Left ventricle myocardium superior (tissue), 1 donor: ENCODE measurements around the gene TMSB15C. TPM values are rescaled to one million over a fixed set of nuclear protein-coding genes. Genes with fewer than 3 reads are reported as not detected.
A peak's percentile ranks its signal among the peaks of the same experiment; 100 is the strongest.
"Not testable (repeated sequence)": the region's sequence is repeated elsewhere in the genome, so short reads cannot be mapped to it uniquely, and the experiment has no call there.

Experiments used
- ATAC-seq: fragments of 200-7000 bp; cut with Tn5 transposase; one replicate; pipeline ENCODE4 v1.9.1; 2020; ENCODE audit warnings: mild to moderate bottlenecking, moderate library complexity
- DNase-seq: peaks from one replicate; pipeline ENCODE4 v3.0.0-alpha.2; 2020
- intact Hi-C: fragments of 100-400 bp; cut with micrococcal nuclease; formaldehyde crosslinking; loops from one replicate; pipeline ENCODE4 v1.11.0; 2022
- long read RNA-seq: library from polyadenylated mRNA; unstranded; transcript quantifications from one replicate; pipeline ENCODE4 v2.0.0, GENCODE V29; 2021
- total RNA-seq: library from RNA; stranded (reverse); fragmentation: NEBNext Ultra II Directional; extraction: Animal tissue kit (Norgen Biotek cat#: 25700); gene quantifications from one replicate; pipeline ENCODE4 v1.2.1, GENCODE V29; 2021
- donor health status: DM: no; HTN: yes; CAD: no; lungs with severe emphysema.

The TMSB15C gene
- total RNA-seq = 0.10 TPM
- long read RNA-seq = 0 reads

DNA sequence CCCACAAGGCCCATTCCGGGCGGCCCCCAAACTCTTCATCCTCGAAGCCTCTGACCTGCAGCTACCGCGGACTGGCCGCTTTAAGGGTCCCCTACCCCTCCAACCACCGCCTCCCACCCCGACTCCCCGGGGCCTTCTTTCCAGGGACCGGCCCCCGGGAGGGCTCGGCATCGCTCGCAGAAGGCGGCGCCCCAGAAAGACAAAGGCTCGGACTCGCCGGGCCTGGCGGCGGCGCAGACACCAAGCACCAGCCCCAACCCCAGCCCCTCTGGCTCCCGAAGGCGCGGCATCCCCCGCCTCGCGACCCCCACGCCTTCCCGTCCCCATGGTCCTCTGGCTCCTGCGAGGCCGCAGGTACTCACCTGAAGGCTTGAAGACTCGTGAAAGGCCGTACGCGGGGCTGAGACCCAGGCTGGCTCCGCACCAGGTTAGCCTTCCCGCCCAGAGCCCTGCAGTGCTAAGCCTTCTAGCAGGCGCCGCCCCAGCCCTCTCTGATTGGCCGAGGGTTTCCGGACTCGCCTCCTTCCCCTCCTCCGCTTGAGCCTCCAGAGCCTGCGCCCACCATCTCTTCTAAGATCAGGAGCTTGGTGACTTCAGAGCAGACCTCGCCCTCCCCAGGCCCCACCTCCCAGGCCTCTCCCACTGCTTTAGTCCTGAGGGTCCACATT is at the start of gene TMSB15C:
Gene TMSB15C (minus strand): TSS at position 459 of the 668 bp plus-strand sequence.
- DNase-seq, intact Hi-C loops: not testable (repeated sequence)
- ATAC-seq = peak; percentile 93

DNA sequence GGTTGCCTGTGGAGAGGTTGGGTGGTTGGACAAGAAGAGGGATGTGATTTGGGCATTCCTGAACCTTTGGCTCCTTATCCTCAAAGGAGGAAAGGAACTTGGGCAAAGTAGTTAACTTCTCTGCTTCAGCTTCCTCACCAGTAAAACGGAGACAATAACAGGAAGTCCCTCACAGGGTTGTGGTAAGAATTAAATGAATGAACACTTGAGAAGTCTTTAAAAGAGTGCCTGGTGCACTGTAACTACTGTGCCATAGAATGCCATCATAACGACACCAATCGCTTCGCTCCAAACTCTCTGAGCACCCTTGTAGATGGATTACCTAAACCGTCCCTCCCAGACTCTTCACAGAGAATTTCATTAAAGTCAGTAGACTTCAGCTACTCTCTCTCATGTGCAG is 46.8 kb upstream of the TMSB15C start:
- no peak for DNase-seq
- intact Hi-C loops = no loop called here
- no peak for ATAC-seq

DNA sequence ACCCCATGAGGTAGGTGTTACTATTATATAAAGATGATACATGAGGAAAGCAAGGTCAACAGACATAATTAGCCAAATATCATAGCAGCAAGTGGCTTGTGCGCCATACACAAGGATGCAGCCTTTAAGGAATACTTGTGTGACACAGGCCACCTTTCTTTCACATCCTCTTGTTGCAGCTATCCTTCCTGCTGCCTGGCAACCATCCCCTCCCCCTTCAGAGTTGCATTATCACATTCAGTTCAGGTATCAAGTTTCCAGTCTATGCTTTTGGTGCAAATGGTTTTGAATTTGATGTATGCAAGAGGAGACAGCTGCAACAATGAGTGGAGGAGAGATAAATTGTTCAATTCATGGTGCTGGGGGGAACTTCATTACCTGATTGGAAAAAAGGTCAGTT is 42.7 kb upstream of the TMSB15C start:
- ATAC-seq (no peak), DNase-seq (no peak)
- intact Hi-C loops = no loop called here

DNA sequence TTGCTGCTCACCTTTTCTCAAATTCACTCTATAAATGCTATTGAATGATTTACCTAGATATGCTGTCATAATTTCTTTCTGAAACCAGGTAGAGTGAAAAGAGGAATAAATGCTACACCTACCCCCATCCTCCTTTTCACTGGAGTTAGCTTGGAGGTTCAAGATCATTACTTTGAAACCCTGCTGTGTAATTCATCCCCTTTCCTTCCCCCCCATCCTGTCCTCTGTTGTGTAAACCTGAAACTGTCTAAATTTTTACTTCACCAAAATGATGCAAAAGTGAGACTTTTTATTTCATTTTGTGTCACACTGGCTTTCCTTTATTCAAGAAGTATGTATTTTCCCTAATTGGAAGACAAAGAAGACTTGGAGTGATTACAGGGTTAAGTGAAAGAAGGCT is 41.7 kb upstream of the TMSB15C start:
- intact Hi-C loops = no loop called here
- no peak for ATAC-seq

DNA sequence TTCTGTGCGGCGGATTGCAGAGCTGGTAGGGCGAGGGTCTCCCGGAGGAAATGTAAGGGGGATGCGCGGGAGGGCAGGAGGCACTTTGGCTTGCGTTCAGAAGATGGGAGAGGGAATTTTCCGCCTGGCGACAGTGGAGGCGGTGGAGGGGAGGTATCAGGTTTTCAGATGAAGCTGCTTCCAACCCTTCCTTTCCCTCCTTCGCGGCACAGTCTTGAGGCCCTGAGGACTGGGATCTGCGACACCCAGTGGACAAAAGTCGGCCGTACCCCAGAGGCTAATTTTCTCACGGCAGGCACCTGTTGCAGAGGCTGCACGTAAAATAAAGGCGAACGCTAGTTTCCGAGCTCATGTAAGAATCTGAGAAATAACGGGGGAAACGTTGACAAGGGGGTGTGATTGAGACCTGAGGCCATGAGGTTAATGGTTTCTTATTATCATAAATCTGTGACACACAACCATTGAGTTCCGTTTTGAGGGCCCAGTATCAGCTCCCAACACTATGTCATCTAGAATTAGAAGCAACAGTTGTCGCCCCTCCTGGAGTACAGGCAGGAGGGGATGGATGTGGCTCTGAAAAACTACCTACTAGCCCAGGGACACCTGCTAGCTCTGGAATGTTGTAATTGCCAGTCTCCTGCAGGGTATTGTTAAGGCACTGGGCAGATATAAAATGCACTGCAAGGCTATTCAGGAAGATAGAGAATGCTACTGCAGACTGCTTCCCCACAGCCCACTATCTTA is 37.4 kb upstream of the TMSB15C start:
- peak; percentile 33 for DNase-seq
- intact Hi-C loops = no loop called here
- ATAC-seq = peak; percentile 82

More for the DNA sequence above, 41.7 kb upstream of the TMSB15C start:
- DNase-seq = no peak

DNA sequence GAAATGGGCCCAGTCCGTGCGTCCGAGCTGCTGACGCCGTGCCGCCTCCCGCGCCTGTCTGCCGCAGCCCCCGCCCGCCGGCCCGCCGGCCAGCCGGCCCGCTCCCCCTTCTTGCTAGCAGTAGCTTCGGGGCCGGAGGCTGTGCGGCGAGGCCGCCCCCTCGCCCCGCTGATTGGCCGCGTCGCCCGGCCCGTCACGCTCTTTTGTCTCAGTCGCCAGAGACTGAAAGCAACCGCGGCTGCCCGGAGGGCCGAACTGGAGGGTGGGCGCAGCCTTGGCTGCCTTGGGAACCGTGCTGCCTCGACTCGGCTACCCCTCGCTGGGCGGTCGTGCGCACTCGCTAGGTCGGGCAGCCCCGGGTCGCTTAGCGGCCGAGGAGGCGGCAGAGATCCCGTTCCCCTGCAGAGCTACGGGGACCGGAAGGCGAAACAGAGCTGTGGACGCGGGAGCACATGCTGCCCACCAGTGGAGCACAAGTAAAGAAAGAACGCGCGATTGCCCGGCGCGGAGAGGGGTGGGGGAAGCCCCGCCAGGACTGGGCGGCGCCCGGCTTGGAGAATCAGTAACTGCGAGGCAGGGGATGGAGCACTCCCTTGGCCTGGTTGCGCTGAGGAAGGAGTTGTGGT is 36.4 kb upstream of the TMSB15C start, which contains the start of gene ZCCHC18:
Gene ZCCHC18 (plus strand): TSS at position 198 of the 626 bp plus-strand sequence. CDS start 1,589 bp downstream, outside the sequence.
- DNase-seq (peak; percentile 69), ATAC-seq (peak; percentile 91)
- intact Hi-C loops = no loop called here

DNA sequence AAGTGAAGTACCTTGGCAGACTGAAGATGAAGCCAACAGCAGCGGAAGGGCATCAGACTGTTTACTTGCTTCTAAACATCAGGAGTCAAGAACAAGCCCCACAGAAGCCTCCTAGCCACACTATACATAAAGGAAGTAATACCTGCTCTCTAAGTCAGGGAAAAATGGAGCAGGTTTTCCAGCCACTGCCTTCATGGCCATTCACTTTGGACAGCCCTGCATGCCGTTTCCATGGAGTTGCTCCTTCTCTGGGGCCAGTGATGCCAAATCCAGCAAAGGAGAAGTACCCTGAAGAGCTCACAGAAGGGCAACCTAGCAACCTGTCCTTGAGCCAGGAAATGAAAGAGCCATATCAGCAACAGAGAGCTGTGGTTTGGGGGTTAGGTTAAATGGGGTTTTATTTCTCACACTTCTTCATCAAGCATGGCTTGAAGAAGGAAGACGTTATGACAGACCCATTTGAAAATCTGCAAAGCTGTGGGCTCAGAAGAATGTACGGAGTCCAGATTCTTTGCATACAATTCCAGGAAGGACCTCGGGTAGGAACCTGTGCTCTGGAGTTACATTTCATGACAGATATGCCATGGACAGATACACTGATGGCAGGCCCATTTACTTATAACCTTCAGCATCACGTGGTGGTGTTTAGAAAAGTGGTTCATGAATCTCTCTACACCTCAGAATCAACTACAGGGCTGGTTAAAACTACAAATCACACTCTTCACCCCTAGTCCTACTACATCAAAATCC is 34.6 kb upstream of the TMSB15C start:
- intact Hi-C loops, ATAC-seq, DNase-seq: not testable (repeated sequence)

DNA sequence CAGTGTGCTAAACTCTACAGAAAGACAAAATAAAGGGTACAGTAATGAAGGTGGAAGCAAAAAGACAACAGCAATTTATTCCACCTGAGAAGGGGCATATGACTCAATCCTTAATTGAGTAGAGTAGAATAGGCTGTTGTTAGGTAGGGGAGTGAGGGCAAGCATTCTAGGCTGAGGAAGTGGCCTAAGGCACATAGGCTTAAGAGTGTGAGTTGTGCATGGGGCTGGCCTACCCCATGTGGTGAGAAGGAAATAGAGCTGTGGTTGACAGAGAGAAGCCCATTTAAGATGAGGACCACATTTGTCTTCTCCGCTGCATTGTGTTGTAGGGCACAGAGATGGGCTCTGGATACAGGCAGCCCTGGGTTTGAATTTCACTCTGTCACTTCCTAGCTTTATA is 32.9 kb upstream of the TMSB15C start:
- intact Hi-C loops = no loop called here
- no peak for DNase-seq

DNA sequence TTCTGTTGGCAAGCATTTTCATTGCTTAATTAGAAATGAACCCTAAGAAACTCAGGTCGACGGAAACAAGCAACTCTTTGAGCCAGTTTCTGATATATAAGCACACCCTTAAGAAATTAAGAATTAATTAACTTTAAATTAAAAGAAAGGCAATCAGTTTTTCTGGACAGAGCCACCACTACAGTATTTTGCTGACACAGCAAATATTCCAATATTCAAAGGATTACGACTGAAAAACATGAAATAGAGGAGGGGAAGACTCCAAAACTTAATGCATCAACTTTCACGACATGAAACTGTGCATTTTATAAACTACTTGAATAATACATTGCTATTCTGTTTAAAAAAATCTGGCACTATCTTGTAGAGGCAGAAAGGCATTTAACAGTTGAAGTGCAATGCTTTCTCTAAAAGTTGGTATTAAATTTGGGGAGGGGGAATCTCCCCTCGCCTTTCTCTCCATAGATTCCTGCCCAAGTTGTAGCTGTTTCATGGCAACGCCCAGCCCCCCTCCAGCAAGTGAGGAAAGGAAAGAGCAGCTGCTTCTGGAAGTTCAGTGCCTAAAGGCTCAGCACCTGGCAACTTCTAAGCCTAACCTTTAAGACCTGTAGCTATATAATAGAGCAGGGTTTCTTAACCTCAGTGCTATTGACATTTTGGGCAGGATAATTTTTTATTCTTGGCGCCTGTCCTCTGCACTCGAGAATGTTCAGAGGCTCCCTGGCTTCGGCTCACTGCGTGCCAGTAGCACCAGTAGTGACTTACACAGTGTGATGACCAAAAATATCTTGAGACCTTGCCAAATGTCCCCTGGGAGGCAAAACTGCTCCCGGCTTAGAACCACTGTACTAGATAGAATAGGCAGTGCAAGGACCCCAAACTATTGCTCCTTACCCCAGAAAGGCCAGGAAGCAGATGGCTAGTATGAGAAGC is 29.6 kb upstream of the TMSB15C start:
- intact Hi-C loops = no loop called here
- peak; percentile 91 for ATAC-seq

More for the DNA sequence above, 32.9 kb upstream of the TMSB15C start:
- no peak for ATAC-seq

DNA sequence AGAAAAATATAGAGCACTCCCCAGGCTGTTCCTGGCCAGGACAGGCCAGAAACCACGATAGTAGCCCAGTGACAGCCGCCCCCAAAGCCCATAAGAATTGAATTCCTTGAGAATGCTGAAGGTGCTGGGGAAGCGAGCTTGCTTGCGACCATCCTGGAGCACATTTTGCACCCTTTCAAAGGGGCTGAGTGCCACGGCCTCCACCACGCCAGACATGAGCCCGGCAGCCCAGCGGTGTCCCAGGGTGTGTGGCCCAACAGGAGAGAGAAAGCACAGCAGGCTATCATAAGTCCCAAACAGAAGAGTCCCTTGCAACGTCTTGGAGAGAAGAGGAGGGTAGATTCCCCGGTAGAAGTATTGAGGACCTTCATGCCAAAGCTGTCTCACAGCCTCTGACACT is 28.6 kb upstream of the TMSB15C start:
- intact Hi-C loops = no loop called here
- no peak for DNase-seq
- ATAC-seq = no peak

More for the DNA sequence above, 29.6 kb upstream of the TMSB15C start:
- peak; percentile 41 for DNase-seq

DNA sequence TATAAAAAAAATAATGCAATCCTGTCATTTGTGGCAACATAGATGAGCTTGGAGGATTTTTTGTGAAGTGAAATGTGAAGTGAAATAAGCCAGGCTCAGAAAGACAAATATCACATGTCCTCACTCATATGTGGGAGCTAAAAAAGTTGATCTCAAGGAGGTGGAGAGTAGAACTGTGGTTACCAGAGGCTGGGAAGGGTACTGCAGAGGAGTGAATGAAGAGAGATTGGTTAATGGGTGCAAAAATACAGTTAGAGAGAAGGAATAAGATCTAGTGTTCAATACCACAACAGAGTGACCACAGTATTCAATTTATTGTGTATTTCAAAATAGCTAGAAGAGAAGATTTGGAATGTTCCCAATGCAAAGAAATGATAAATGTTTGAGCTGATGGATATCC is 22.9 kb upstream of the TMSB15C start:
- intact Hi-C loops = loop anchor here (1.0 kb wide), 1 partner anchor 37 kb away; no protein-coding TSS in a partner anchor
- ATAC-seq (no peak), DNase-seq (no peak)

DNA sequence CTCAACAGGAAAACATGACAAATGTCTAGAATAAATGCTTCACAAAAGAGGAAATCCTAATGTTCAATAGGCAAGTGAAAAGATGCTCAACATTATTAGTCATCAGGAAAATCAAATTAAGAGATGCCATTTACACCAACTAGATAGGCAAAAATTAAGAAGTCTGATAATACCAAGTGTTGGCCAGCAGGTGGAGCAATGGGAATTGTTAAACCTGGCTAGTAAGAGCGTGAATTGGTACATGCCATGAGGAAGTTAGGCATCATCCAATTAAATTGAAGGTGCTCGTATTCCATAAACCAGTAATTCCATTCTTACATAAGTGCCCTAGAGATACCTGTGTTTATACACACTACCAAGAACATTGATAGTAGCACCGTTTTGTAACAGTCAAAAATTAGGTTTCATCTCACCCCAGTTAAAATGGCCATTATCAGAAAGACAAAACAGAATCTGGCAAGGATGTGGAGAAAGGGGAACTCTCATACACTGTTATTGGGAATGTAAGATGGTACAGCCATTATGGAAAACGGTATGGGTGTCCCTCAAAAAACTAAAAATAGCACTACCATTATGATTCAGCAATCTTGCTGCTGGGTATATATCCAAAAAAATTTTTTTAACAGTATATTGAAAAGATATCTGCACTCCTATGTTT is 22.2 kb upstream of the TMSB15C start:
- intact Hi-C loops = loop anchor here (1.0 kb wide), 1 partner anchor 38 kb away; no protein-coding TSS in a partner anchor
- no peak for ATAC-seq
- DNase-seq = no peak

DNA sequence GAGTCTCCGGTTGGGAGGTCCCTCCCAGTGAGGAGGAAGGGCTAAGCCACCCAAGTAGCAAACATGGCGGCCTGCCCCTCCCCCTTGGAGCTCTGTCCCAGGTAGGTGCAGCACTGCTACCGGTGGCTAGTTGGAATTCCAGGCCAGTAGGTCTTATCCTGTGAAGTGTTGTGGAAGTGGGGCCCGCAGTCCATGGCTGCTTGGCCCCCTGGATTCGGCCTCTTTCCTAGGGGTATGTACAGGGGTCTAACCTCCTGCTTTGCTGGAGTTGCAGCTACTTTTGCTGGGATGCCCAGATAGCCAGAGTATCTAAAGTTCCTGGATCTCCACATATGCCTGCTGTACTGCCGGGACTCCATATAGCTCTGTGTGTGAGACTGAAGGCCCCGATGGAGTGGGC is 9.9 kb upstream of the TMSB15C start:
- no peak for ATAC-seq
- intact Hi-C loops = no loop called here

DNA sequence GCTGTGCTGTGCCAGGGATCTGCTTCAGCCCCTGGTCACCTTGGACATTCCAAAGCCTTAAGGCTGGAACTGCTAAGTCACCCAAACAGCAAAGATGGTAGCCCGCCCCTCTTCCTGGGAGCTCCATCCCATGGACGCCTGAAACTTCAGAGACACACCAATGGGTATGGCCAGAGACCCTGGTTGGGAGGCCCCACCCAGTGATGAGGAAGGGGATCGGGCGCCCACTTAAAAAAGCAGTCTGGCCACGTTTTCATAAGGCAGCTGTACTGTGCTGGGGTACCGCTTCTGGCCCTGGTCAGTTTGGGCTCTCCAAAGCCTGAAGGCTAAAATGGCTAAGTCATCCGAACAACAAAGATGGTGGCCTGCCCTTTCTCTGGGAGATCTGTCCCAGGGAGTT is 9.4 kb upstream of the TMSB15C start:
- intact Hi-C loops = no loop called here
- ATAC-seq (no peak), DNase-seq (no peak)

More for the DNA sequence above, 9.9 kb upstream of the TMSB15C start:
- DNase-seq = no peak

DNA sequence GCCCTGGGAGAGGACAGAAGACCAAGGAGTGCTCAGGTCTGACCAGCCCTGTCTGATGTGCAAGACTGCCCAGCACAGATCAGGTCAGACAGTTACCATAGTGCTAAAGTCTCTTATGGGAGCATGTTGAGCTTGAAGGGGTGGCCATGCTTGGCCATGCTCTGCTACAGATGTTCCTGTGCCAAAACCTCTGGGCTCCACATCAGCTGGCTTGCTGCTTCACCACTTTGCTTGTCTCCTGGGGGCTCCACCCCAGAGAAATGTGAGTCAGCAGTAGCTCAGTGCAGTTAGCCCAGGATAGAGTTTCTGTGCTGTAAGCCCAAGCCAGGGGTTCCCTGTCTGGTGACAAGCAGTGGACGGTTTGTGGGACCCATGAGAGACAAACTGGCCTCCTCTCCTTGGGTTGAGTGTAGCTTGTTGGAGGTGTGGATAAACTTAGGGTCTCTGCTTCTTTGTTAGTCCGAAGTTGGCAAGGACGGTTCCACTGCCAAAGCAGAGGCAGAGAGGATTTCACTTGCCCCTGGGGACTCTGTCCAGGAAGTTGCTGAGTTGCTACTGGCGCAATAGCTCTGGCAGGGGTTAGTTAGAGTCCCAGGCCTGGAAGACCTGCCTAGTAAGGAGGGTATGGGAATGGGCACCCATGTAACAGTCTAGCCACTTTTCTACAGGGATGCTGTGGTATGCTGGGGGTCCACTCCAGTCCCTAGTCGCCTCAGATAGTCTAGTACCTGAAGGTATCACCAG is 8.7 kb upstream of the TMSB15C start:
- intact Hi-C loops = no loop called here
- DNase-seq (no peak), ATAC-seq (no peak)

DNA sequence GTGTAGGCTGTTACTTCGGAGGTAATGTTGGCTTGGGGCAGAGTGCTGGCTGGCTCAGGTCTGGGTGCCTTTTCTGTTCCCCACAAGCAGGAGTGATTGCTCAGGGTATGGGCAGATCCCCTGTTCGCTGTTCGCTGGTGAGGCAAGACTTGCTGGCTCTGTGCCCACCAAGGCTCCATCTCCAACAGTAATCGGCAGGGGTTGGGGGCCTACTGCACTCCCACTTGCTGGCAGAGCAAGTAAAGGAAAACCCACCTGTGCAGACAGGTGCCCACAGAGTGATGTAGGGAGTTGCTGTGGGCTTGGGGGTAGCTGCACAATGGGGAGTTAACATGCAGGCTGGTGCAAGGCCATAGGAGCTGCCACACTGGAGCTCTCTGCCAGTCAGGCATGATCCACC is 8.0 kb upstream of the TMSB15C start:
- intact Hi-C loops = no loop called here
- ATAC-seq (no peak), DNase-seq (no peak)

DNA sequence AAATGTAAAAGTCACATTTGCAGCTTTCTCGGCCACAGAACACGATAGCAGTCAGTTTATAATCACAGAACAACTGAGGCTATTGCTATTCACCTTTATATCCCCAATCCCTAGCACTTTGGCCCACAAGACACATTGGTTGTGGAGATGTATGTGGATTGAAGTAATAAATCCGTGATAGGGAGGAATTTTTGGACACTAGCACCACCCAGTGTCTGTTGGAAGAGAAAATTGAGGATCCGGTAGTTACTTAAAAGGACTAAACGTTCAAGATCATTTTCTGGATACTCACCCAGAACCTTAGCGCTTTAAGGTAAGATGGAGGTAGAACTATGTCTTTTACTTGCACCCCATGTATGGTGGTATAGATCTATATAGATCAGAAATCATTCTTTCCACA is 1.8 kb upstream of the TMSB15C start:
- intact Hi-C loops, ATAC-seq, DNase-seq: not testable (repeated sequence)
